CMK (cell line): Measurements from ENCODE around the gene COX7B.
A peak's percentile ranks its signal among the peaks of the same experiment; 100 is the strongest.
"Not testable (repeated sequence)": the region's sequence is repeated elsewhere in the genome, so short reads cannot be mapped to it uniquely, and the experiment has no call there.

ENCODE experiments used
- DNase-seq: peaks from one replicate; pipeline ENCODE4 v3.0.0-alpha.2; 2010; ENCODE audit warnings: low read depth

The COX7B gene, protein sequence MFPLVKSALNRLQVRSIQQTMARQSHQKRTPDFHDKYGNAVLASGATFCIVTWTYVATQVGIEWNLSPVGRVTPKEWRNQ

DNA sequence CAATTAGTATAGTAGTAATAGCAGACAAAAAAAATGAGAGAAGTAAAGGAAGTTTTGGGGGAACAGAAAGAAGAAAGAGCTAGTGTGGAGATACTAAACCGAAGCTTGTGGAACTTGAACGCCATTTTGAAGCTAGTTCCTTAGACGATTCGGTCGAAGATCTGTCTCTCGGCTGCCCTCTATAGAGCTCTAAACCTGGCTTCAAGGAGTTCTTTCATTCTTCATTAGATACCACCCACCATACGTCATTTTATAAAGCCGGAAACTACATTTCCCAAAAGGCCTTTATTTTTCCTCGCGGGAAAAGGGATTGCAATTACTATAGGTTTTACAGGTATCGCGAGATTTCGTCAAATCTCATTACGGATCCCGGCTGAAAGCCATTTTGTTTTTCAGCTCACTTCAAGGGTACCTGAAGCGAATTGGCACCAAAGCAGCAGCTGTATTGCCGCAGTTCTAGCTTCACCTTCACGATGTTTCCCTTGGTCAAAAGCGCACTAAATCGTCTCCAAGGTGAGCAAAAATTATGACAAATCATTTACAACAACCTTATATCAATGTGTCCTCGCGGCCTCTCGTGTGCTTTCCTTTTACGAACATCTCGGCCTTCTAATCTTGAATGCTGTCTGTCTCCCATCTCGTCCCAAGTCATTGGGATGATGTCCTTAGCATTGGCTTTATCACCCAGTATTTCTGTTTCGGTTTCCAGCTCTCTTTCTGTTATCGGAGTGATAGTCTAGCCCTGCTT, at the start of gene COX7B:
Gene COX7B (plus strand): TSS at position 388 of the 748 bp plus-strand sequence. CDS start 86 bp downstream, at position 474.
- peak; percentile 62 for DNase-seq

DNA sequence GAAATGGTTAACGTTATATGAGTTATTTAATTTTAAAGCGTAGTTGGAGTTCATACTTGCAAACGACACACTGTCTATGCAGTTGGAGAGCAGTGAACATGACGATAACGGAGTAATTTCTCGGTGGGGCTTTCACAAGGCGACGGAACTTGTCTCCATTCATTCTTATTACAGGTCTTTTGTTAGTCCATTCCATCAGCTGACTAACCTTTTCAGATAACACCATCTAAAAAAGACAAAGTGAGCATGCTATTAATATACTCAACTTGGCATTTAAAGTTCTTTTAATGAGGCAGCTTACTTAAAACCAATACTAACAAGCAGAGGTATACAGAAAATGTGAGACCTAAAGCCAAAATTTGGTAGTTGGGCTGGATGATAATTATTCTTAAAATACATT, 23.9 kb upstream of the COX7B start:
- DNase-seq = no peak

GRCh38 chrX:77881418-77881817, 17.9 kb upstream of the COX7B start:
- not testable (repeated sequence) for DNase-seq

- no peak for DNase-seq
These were observed 6.4 kb upstream of the COX7B start for GRCh38 chrX:77892887-77893286.

GRCh38 chrX:77893713-77894112, 5.6 kb upstream of the COX7B start:
- no peak for DNase-seq

DNA sequence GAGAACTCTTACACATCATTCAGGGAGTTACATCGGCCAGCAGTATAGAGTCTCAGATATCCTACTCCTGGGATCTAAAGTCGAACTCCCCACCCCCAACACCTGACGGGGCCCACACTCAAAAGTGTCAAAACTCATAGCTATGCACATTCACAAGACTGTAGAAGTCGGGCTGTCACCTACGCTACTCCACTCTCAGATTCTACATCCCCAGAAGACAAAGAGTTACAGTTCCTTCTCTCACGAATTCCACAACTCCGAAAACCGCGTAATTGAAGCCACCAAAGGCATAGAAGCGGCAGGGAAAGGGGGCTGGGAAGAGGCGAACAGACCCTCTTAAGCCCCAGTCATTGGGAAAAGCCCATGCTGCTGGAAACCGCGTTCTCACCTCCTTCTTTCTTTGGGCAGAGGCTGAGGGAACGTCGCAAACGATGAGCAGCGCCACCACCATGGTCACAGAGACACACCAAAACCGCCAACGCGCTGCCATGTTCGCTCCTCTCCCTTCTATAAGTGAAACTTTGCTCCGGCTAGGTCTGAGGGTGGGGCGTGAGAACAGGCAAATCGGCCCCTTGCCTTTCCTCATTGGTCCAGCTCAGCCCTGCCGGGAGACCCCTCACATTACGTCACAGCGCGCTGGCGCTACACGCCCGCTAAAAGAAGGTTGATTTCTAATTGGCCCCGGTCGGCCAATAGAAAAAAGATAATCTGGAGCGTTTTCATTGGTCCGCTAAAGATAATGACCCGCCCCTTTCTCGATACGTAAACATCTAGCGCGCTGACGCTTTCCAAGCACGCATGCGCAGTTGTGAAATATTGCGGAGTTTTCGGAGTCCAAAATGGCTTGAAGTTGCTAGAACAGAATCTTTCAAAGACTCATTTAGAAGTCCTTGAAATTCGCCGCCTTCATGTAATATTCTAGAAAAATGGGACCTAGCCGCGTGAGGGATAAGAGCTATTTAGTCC, 4.1 kb upstream of the COX7B start, which contains the start of gene MAGT1:
Gene MAGT1 (minus strand): TSS at position 515 of the 966 bp plus-strand sequence. CDS start 25 bp downstream, at position 490.
- DNase-seq = peak; percentile 82

GRCh38 chrX:77900688-77901087, 1.4 kb downstream of the COX7B start:
- DNase-seq = no peak

GRCh38 chrX:77901506-77901905, 2.2 kb downstream of the COX7B start:
- DNase-seq = no peak

- DNase-seq = peak; percentile 79
These were observed 11.0 kb downstream of the COX7B start, which contains the start of gene ATP7A for GRCh38 chrX:77910108-77910840. Gene ATP7A, plus strand, starts transcription at chrX:77910693. Its CDS starts 60,949 bp downstream, at chrX:77971642.

DNA sequence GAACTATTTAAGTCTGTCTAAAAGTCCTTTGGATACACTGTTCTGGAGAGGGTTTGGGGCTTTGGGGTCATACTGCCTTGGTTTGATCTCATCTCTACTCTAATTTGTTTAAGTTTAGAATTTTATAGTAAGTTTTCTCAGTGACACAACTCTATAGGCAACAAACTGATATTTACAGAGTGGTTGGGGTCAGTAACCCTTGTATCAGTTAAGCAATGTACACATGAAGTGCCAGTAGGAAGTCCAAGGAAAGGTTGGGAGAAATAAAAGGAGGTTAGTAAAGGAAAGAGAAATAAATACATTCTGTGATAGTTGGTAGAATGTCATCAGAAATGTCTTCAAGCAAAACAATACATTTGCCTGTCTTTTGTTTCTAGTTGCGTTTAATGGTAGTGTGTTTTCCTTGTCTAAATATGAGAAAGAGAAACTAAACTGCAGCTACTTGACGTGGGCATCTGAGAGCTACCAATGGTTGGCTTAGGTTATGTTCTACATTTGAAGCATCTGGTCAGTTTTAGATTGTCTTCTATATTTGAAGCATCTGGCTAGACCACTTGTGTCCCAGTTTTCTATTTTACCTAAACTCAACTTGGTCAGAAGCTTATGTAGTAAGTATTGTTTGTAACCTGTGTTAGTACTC, 18.1 kb downstream of the COX7B start:
- DNase-seq = no peak

GRCh38 chrX:77918568-77918967, 19.3 kb downstream of the COX7B start:
- DNase-seq = no peak

- not testable (repeated sequence) for DNase-seq
These were observed 20.1 kb downstream of the COX7B start for GRCh38 chrX:77919370-77919769.

DNA sequence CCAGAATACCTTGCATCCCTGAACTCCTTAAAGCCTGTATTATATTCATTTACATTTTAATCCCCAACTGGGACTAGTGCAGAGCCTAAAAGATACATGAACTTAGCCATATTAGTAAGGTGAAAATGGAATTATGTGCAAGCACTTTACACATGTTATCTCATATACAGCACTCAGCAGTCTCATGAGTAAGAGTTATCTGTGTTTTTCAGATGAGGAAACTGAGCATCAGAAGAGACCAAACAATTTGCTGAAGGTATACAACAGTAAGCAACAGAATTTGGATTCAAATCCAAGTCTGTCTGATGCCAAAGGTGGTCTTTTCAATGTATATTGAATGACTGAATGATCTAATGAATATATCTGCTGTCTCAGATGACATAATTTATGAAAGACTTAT, 23.5 kb downstream of the COX7B start:
- DNase-seq = no peak

GRCh38 chrX:77924320-77924859, 25.1 kb downstream of the COX7B start:
- DNase-seq = no peak

DNA sequence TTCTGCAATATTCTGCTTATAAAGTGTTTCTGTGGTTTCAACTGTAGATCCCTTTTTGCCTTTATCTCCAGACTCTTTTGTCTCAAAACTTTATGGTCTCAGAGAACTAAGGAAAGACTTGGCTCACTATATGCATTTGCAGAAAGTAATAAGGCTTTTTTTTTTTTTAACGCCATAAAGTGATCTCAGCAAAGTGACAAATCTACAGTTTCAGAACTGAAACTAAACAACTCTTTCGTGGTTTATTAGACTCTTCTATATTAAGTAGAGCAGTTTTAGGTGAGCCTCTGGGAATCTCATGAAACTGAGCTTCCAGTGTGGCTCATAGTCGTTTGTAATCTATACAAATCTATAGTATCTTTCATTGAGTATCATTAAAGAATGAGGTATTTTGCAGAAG, 26.5 kb downstream of the COX7B start:
- DNase-seq = no peak

GRCh38 chrX:77930581-77930980, 31.3 kb downstream of the COX7B start:
- DNase-seq = no peak

DNA sequence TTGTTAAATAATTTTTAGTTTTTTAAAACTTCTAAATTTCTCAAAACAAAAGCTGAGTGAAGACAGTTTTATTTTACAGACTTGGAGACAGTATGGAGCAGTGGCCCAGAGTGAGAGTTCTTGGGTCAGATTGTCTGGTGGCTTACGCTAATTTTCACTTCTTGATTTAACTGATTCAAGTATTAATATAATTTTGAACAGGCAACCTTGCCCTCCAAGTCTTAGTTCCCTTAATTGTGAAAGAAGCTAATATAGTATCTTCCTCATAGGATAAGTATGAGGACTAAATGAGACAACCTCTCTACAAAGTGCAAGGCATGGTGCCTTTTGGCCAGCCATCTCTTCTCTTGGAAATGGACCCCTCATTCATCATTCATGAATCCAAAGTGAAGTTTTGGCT, 36.6 kb downstream of the COX7B start:
- DNase-seq = no peak

GRCh38 chrX:77936299-77936698, 37.0 kb downstream of the COX7B start:
- DNase-seq = no peak

DNA sequence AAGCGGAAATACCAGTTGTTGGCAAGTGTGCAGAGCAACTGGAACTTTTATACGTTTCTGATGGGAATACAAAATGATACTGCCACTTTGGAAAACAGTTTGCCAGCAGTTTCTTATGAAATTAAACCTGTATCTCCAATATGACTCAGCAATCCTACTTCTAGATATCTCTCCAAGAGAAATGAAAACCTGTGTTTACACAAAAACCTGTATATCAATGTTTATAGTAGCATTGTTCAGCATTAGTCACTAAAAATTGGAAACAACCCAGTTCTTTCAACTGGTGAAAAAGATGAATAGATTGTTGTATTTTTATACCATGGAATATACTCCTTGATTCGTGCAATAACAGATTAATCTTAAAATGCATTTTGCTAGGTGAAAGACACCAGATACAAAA, 38.0 kb downstream of the COX7B start:
- no peak for DNase-seq

DNA sequence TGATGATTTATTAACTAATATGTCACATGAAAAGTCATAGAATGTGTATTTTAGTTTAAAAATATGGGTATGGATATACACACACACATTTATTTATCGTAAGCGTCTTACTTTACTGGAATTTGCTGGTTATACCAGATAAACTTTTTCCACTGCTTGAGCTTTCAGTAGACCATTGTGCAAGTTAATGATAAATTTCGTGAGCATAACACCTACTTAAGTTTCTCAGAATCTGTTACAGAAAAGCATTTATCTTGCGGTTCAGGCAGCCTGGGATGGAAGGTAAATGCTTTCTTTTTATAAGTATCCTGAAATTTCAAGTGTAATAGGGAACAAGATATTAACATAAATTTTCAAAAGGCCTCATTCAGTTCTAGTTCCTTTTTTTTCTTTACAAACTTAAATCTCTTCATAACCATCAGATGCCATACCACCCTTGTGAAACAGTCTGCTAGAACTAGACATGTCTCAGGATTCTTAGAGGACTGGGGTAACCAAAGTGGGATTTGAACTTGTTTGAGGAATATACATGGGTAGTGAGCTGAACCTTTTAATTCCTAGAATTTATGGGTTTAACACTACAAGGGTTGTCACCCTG, 38.9 kb downstream of the COX7B start:
- no peak for DNase-seq

- not testable (repeated sequence) for DNase-seq
These were observed 45.8 kb downstream of the COX7B start for GRCh38 chrX:77945031-77945430.
